ENCODE data around the gene ATG13.

Gene ATG13

GRCh38 chr11:46718155-46719019, 101.0 kb downstream of the ATG13 start:
- Histone ChIP-seq H3K4me3 (ENCODE audit: low read length) (no peak overlapping the region), H3K27ac (ENCODE audit: low read depth, low read length) (no peak overlapping the region), H3K4me1 (ENCODE audit: control insufficient read depth, insufficient read depth, low read length) (no peaks in the 10 kb centered on the region), H3K36me3 (ENCODE audit: control insufficient read depth, insufficient read depth, low read length) (no peaks in the 10 kb centered on the region), H3K9ac (ENCODE audit: low read length) (no peak overlapping the region), H3K27me3 (ENCODE audit: control insufficient read depth, insufficient read depth, low read length) (no peaks in the 10 kb centered on the region)

- Histone ChIP-seq H3K9ac (ENCODE audit: low read length) (no peak within 1 kb of the TSS), H3K36me3 (ENCODE audit: control insufficient read depth, insufficient read depth, low read length) (no peaks in the 10 kb centered on the region), H3K27ac (ENCODE audit: low read depth, low read length) (no peak within 1 kb of the TSS), H3K27me3 (ENCODE audit: control insufficient read depth, insufficient read depth, low read length) (no peaks in the 10 kb centered on the region), H3K4me1 (ENCODE audit: control insufficient read depth, insufficient read depth, low read length) (no peaks in the 10 kb centered on the region), H3K4me3 (ENCODE audit: low read length) (no peak within 1 kb of the TSS)
Measured at GRCh38 chr11:46719048-46719542, 101.7 kb downstream of the ATG13 start, which contains the start of gene F2. Gene F2 (plus strand): TSS chr11:46719213. CDS start chr11:46719236, 23 bp downstream.

GRCh38 chr11:46719543-46720218, 102.3 kb downstream of the ATG13 start:
- Histone ChIP-seq H3K4me3 (ENCODE audit: low read length) (no peak overlapping the region), H3K4me1 (ENCODE audit: control insufficient read depth, insufficient read depth, low read length) (no peaks in the 10 kb centered on the region), H3K27me3 (ENCODE audit: control insufficient read depth, insufficient read depth, low read length) (no peaks in the 10 kb centered on the region), H3K36me3 (ENCODE audit: control insufficient read depth, insufficient read depth, low read length) (no peaks in the 10 kb centered on the region), H3K9ac (ENCODE audit: low read length) (no peak overlapping the region), H3K27ac (ENCODE audit: low read depth, low read length) (no peak overlapping the region)

GRCh38 chr11:46721286-46721685, 103.9 kb downstream of the ATG13 start:
- H3K4me3 ChIP-seq (ENCODE audit: low read length): no peak overlapping the region
- no peak overlapping the region for H3K27ac ChIP-seq (ENCODE audit: low read depth, low read length)
- no peaks in the 10 kb centered on the region for H3K27me3 ChIP-seq (ENCODE audit: control insufficient read depth, insufficient read depth, low read length)
- H3K9ac ChIP-seq (ENCODE audit: low read length): no peak overlapping the region
- no peaks in the 10 kb centered on the region for H3K36me3 ChIP-seq (ENCODE audit: control insufficient read depth, insufficient read depth, low read length)
- no peaks in the 10 kb centered on the region for H3K4me1 ChIP-seq (ENCODE audit: control insufficient read depth, insufficient read depth, low read length)

GRCh38 chr11:46722566-46723358, 105.4 kb downstream of the ATG13 start:
- Histone ChIP-seq H3K27ac (ENCODE audit: low read depth, low read length) (no peak overlapping the region), H3K27me3 (ENCODE audit: control insufficient read depth, insufficient read depth, low read length) (no peaks in the 10 kb centered on the region), H3K4me1 (ENCODE audit: control insufficient read depth, insufficient read depth, low read length) (no peaks in the 10 kb centered on the region), H3K4me3 (ENCODE audit: low read length) (no peak overlapping the region), H3K36me3 (ENCODE audit: control insufficient read depth, insufficient read depth, low read length) (no peaks in the 10 kb centered on the region), H3K9ac (ENCODE audit: low read length) (no peak overlapping the region)

GRCh38 chr11:46723359-46723680, 106.0 kb downstream of the ATG13 start:
- no peaks in the 10 kb centered on the region for H3K36me3 ChIP-seq (ENCODE audit: control insufficient read depth, insufficient read depth, low read length)
- no peaks in the 10 kb centered on the region for H3K4me1 ChIP-seq (ENCODE audit: control insufficient read depth, insufficient read depth, low read length)
- H3K27me3 ChIP-seq (ENCODE audit: control insufficient read depth, insufficient read depth, low read length): no peaks in the 10 kb centered on the region
- H3K4me3 ChIP-seq (ENCODE audit: low read length): no peak overlapping the region
- no peak overlapping the region for H3K9ac ChIP-seq (ENCODE audit: low read length)
- H3K27ac ChIP-seq (ENCODE audit: low read depth, low read length): no peak overlapping the region

GRCh38 chr11:46724088-46724487, 106.7 kb downstream of the ATG13 start:
- Histone ChIP-seq H3K36me3 (ENCODE audit: control insufficient read depth, insufficient read depth, low read length) (no peaks in the 10 kb centered on the region), H3K4me3 (ENCODE audit: low read length) (no peak overlapping the region), H3K4me1 (ENCODE audit: control insufficient read depth, insufficient read depth, low read length) (no peaks in the 10 kb centered on the region), H3K27me3 (ENCODE audit: control insufficient read depth, insufficient read depth, low read length) (no peaks in the 10 kb centered on the region), H3K9ac (ENCODE audit: low read length) (no peak overlapping the region), H3K27ac (ENCODE audit: low read depth, low read length) (no peak overlapping the region)

All from rectal smooth muscle tissue (tissue), 1 donor.